ENCODE results near the gene TLCD3A.

DNA sequence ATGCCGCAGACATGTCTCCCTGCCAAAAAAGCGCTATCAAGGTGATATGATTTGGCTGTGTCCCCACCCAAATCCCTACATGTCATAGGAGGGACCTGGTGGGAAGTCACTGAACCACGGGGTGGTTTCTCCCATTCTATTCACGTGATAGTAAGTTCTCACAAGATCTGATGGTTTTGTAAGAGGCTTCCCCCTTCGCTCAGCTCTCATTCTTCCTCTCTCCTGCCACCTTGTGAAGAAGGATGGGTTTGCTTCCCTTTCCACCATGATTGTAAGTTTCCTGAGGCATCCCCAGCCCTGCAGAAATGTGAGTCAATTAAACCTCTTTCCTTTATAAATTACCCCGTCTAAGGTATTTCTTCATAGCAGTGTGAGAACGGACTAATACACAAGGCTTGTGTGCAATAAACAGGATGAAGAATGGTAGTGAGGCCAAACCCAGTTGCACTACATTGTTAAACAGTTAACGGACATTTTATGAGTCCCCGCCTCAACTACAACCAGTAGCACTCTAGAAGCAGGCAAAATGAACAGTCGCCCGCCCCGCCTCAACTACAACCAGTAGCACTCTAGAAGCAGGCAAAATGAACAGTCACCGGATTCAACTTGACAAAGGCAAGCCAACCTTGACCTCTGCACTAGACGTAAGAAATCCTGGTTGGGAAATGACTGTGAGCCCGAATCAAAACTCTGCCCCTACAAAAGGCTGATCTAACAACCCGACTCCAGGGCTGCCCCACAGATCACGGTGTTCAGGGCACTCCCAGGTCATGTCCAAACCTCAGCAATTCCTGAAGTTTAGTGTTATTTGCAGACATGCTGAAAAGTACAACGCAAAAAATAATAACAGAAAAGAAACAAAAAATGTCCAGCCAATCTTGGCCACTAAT lies 44.1 kb upstream of the TLCD3A start:
- TF ChIP-seq, protein P1, sequence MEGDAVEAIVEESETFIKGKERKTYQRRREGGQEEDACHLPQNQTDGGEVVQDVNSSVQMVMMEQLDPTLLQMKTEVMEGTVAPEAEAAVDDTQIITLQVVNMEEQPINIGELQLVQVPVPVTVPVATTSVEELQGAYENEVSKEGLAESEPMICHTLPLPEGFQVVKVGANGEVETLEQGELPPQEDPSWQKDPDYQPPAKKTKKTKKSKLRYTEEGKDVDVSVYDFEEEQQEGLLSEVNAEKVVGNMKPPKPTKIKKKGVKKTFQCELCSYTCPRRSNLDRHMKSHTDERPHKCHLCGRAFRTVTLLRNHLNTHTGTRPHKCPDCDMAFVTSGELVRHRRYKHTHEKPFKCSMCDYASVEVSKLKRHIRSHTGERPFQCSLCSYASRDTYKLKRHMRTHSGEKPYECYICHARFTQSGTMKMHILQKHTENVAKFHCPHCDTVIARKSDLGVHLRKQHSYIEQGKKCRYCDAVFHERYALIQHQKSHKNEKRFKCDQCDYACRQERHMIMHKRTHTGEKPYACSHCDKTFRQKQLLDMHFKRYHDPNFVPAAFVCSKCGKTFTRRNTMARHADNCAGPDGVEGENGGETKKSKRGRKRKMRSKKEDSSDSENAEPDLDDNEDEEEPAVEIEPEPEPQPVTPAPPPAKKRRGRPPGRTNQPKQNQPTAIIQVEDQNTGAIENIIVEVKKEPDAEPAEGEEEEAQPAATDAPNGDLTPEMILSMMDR (conservative IDR thresholded peaks at IDR 0.05; ENCODE audit: low read length), result peak; percentile 61
- no peak for TF ChIP-seq EZH2phosphoT487 (IDR thresholded peaks at IDR 0.05; ENCODE audit: borderline replicate concordance)

All from Loucy (cell line).